K562 (cell line): ENCODE results near the gene CNRIP1. TPM values are rescaled to one million over a fixed set of nuclear protein-coding genes. Genes with fewer than 3 reads are reported as not detected.

Experiments
- ATAC-seq: fragments of 200-7000 bp; cut with Tn5 transposase; 3 replicates; pipeline ENCODE4 v1.9.1; 2020; ENCODE audit warnings: moderate library complexity
- BruUV-seq: library from RNA; stranded (reverse); fragments of 400-500 nt; replicated peaks from 2 replicates; lab custom pipeline; 2021; lab: Mats Ljungman, UMichigan
- CTCF ChIA-PET: fragments of 300-600 bp; formaldehyde crosslinking; extraction: SDS; loops from one replicate; lab custom pipeline; 2021; ENCODE audit warnings: low intra/inter-chr PET ratio; lab: Yijun Ruan, JAX
- POLR2A ChIA-PET: fragments of 300-600, 350-650 bp; sonication (Branson Sonifier 250); formaldehyde crosslinking; extraction: SDS; loops from one replicate; lab custom pipeline; 2021; ENCODE audit warnings: antibody characterized with exemption, inconsistent platforms; lab: Yijun Ruan, JAX
- DNase-seq, 4 experiments: peaks; one replicate each; pipeline versions ENCODE4 v3.0.0 to v3.0.0-alpha.2; 2011 to 2018; ENCODE audit warnings: low spot score in 3 of 4, mixed read lengths in 3 of 4; ENCODE audit errors: extremely low read depth in 1 of 4
- FAIRE-seq: peaks from 2 replicates; lab custom pipeline; 2011; peaks lifted over from hg19 to GRCh38; lab: Jason Lieb, UNC
- H2AFZ ChIP-seq: 2 replicates; pipeline ENCODE4 v1.6.0; 2011; ENCODE audit warnings: low read depth, low read length, control low read depth, inconsistent platforms
- H3K27ac ChIP-seq: fragments of 200-600 bp; 3 replicates; pipeline ENCODE4 v1.8.0; 2011; ENCODE audit warnings: low read depth, mild to moderate bottlenecking, control low read depth, inconsistent platforms, low read length, moderate library complexity, mixed read lengths; ENCODE audit errors: extremely low read depth
- H3K27me3 ChIP-seq, 2 experiments: fragments of 300-600 bp in 1 of 2; 2 replicates in 1 of 2; 3 replicates in 1 of 2; pipeline versions ENCODE4 v1.6.0 to v1.8.0; 2011; ENCODE audit warnings: inconsistent platforms in 2 of 2, low read length in 2 of 2, mild to moderate bottlenecking in 1 of 2, mixed read lengths in 1 of 2, moderate library complexity in 1 of 2; ENCODE audit not compliant: control insufficient read depth in 2 of 2, insufficient read depth in 2 of 2
- H3K36me3 ChIP-seq: fragments of 300-600 bp; 3 replicates; pipeline ENCODE4 v1.8.0; 2011; ENCODE audit warnings: mild to moderate bottlenecking, low read length, inconsistent platforms; ENCODE audit not compliant: control insufficient read depth, insufficient read depth
- H3K4me1 ChIP-seq, 2 experiments: fragments of 200-600 bp in 1 of 2; replicated peaks in 1 of 2; 2 replicates in 1 of 2; 3 replicates in 1 of 2; pipeline versions ENCODE4 v1.5.1 to v1.8.0; 2011; ENCODE audit warnings: inconsistent platforms in 2 of 2, low read length in 2 of 2, mild to moderate bottlenecking in 1 of 2, mixed read lengths in 1 of 2, moderate library complexity in 1 of 2; ENCODE audit not compliant: control insufficient read depth in 2 of 2, insufficient read depth in 2 of 2
- H3K4me2 ChIP-seq: 2 replicates; pipeline ENCODE4 v1.6.1; 2011; ENCODE audit warnings: low read length, control low read depth, inconsistent platforms, mixed read lengths; ENCODE audit not compliant: insufficient read depth
- H3K4me3 ChIP-seq: fragments of 200-600 bp; sonication (generic), shearing (Covaris generic); 2 replicates; pipeline ENCODE4 v1.5.1; 2016; ENCODE audit warnings: control low read depth, inconsistent platforms
- H3K79me2 ChIP-seq: fragments of 200-600 bp; 3 replicates; pipeline ENCODE4 v1.8.0; 2011; ENCODE audit warnings: low read length, inconsistent platforms; ENCODE audit not compliant: control insufficient read depth, insufficient read depth
- H3K9ac ChIP-seq, 2 experiments: 2 replicates each; pipeline versions ENCODE4 v1.6.0 to v1.6.1; 2011; ENCODE audit warnings: low read depth in 2 of 2, low read length in 2 of 2, control low read depth in 1 of 2, inconsistent platforms in 1 of 2, mild to moderate bottlenecking in 1 of 2, mixed read lengths in 1 of 2; ENCODE audit not compliant: insufficient read depth in 1 of 2
- H3K9me1 ChIP-seq: one replicate; pipeline ENCODE4 v1.6.0; 2011; ENCODE audit warnings: inconsistent platforms, mild to moderate bottlenecking, low read length, moderate library complexity; ENCODE audit not compliant: control insufficient read depth, insufficient read depth
- H3K9me3 ChIP-seq: replicated peaks from 2 replicates; pipeline ENCODE4 v1.5.1; 2011; ENCODE audit warnings: low read depth, low read length, inconsistent platforms; ENCODE audit not compliant: control insufficient read depth, insufficient read depth
- H4K20me1 ChIP-seq: replicated peaks from 2 replicates; pipeline ENCODE4 v1.6.1; 2011; ENCODE audit warnings: low read length, inconsistent platforms, mixed read lengths; ENCODE audit not compliant: control insufficient read depth, insufficient read depth
- DEAF1 ChIP-seq: fragments of 450-650 bp; formaldehyde crosslinking; IDR thresholded peaks from 2 replicates; pipeline ENCODE4 v1.4.0; 2020; ENCODE audit warnings: mild to moderate bottlenecking, moderate library complexity
- FOSL1 ChIP-seq: fragments of 200-800 bp; sonication (Bioruptor generic); conservative IDR thresholded peaks from 2 replicates; pipeline ENCODE4 v1.6.1; 2016; ENCODE audit warnings: missing genetic modification characterization, missing compliant biosample characterization
- FOXA3 ChIP-seq, 2 experiments: fragments of 450-650 bp in 1 of 2; sonication (generic) in 1 of 2; formaldehyde crosslinking; IDR thresholded peaks in 1 of 2; conservative IDR thresholded peaks in 1 of 2; 2 replicates each; pipeline versions ENCODE4 v1.4.0 to v1.8.0; 2020 to 2022; ENCODE audit warnings: mild to moderate bottlenecking in 2 of 2, missing genetic modification reagents in 1 of 2
- FOXK2 ChIP-seq, 2 experiments: fragments of 450-650 bp; IDR thresholded peaks in 1 of 2; conservative IDR thresholded peaks in 1 of 2; 2 replicates each; pipeline ENCODE4 v1.6.1; 2016; ENCODE audit warnings: low read depth in 2 of 2, mild to moderate bottlenecking in 1 of 2
- LCOR ChIP-seq: sonication (generic); formaldehyde crosslinking; IDR thresholded peaks from 2 replicates; pipeline ENCODE4 v1.8.0; 2022; ENCODE audit warnings: mild to moderate bottlenecking, missing genetic modification reagents
- RAD21 ChIP-seq, 2 experiments: fragments of 250-450 bp in 1 of 2; fragments of 450-650 bp in 1 of 2; sonication (Bioruptor Pico) in 1 of 2; formaldehyde crosslinking in 1 of 2; IDR thresholded peaks in 1 of 2; conservative IDR thresholded peaks in 1 of 2; 2 replicates each; pipeline versions ENCODE4 v1.4.0 to v1.8.0; 2020 to 2022; ENCODE audit warnings: mild to moderate bottlenecking in 2 of 2, moderate library complexity in 1 of 2
- SMC3 ChIP-seq: conservative IDR thresholded peaks from 2 replicates; pipeline ENCODE4 v1.6.1; 2011; ENCODE audit warnings: low read depth, low read length, improper control_type of control experiment; ENCODE audit not compliant: insufficient read depth
- SP2 ChIP-seq: IDR thresholded peaks from 2 replicates; pipeline ENCODE4 v1.6.1; 2011; ENCODE audit warnings: mild to moderate bottlenecking, low read depth, low read length, moderate library complexity; ENCODE audit not compliant: poor library complexity, severe bottlenecking; ENCODE audit errors: extremely low read depth
- TFAP4 ChIP-seq: sonication (generic); formaldehyde crosslinking; IDR thresholded peaks from 2 replicates; pipeline ENCODE4 v1.8.0; 2022; ENCODE audit warnings: missing genetic modification reagents, mild to moderate bottlenecking, moderate library complexity, borderline replicate concordance
- ZNF592 ChIP-seq: fragments of 450-650 bp; IDR thresholded peaks from 2 replicates; pipeline ENCODE4 v1.6.1; 2017; ENCODE audit warnings: antibody characterized with exemption, mild to moderate bottlenecking
- ZNF644 ChIP-seq: fragments of 200-800 bp; sonication (Bioruptor generic); IDR thresholded peaks from 2 replicates; pipeline ENCODE4 v1.6.1; 2016; ENCODE audit warnings: low read depth, missing genetic modification characterization, missing compliant biosample characterization
- WGBS: fragments of 100-300 bp; shearing (Covaris generic); methylation state at CpG from one replicate; pipeline ENCODE4 v1.1.6; 2016; ENCODE audit warnings: low coverage, mixed read lengths; ENCODE audit not compliant: insufficient coverage; ENCODE audit errors: missing lambda C conversion rate; 5-methylcytosine and 5-hydroxymethylcytosine counted together
- in situ Hi-C: fragments of 300-500 bp; cut with MboI; formaldehyde crosslinking; loops from 4 replicates; pipeline ENCODE4 v1.15.0; 2018; ENCODE audit warnings: inconsistent platforms, mixed read lengths
- intact Hi-C: fragments of 100-400 bp; cut with micrococcal nuclease; formaldehyde crosslinking; loops from 2 replicates; pipeline ENCODE4 v1.14.2; 2022
- polyA plus RNA-seq, 8 experiments: library from polyadenylated mRNA; depleted of rRNA in 4 of 8; stranded (reverse) in 5 of 8; unstranded in 3 of 8; fragments of >200 nt; fragmentation: Nextera tagmentation in 2 of 8; fragmentation: Illumina TruSeq in 1 of 8; extraction: Ambion mirVana in 2 of 8; extraction: Trizol in 1 of 8; gene quantifications; 2 replicates each; pipeline versions ENCODE4 v1.2.1 to v1.2.3, GENCODE V29; 2011 to 2014; ENCODE audit warnings: inconsistent platforms in 1 of 8, missing spikeins in 1 of 8
- total RNA-seq, 7 experiments: library from RNA; depleted of rRNA in 6 of 7; stranded (reverse); fragments of >200 nt in 6 of 7; fragmentation: Illumina TruSeq in 2 of 7; extraction: Trizol in 2 of 7; gene quantifications; 2 replicates each; pipeline versions ENCODE4 v1.2.1 to v1.2.3, GENCODE V29; 2011 to 2021; ENCODE audit warnings: low replicate concordance in 1 of 7

Gene CNRIP1
- total and polyA plus RNA-seq, 9 of the 15 experiments (the other 6 are each of a cell fraction or from before 2014, with no cell fraction given): 0.59 to 2.1 (median 1.5) TPM

- no TSS peak for BruUV-seq
- POLR2A ChIA-PET: interaction anchor here (0.8 to 1.0 kb wide), 3 partner anchors 9 to 84 kb away, joined by 3 read pairs; no protein-coding TSS in a partner anchor
- H3K27ac ChIP-seq: no peak overlapping the region
- no peak overlapping the region for H3K9ac ChIP-seq
- WGBS: 45% methylated on average over 6 of the region's 6 CpGs
- DNase-seq (peak in 3 of 4 experiments; percentile 21 to 81 (median 67)), FAIRE-seq (peak; percentile 81), ATAC-seq (peak; percentile 95)
- peak overlapping the region; percentile 82 for H2AFZ ChIP-seq
- H4K20me1 ChIP-seq: no peaks in the 10 kb centered on the region
- in situ Hi-C loops (no loop called here), intact Hi-C loops (loop anchor here (1.0 to 5.0 kb wide), 3 partner anchors 65 to 235 kb away; partner anchors contain the start of gene PPP3R1)
- no peaks in the 10 kb centered on the region for H3K9me1 ChIP-seq
- H3K9me3 ChIP-seq: no peaks in the 10 kb centered on the region
- H3K79me2 ChIP-seq: no peaks in the 10 kb centered on the region
- CTCF ChIA-PET: interaction anchor here (1.0 to 1.2 kb wide), 2 partner anchors 84 to 238 kb away, joined by 3 read pairs; no protein-coding TSS in a partner anchor
- peaks cover 0 to 13% of the 10 kb centered on the region in 2 experiments; a peak in 4 of 5 replicates for H3K4me1 ChIP-seq
- no peaks in the 10 kb centered on the region for H3K36me3 ChIP-seq
- no peaks in the 10 kb centered on the region for H3K27me3 ChIP-seq
- peak overlapping the region; percentile 28; the same call in 1 of the 2 replicates for H3K4me2 ChIP-seq
- no peak overlapping the region for H3K4me3 ChIP-seq
- TF ChIP-seq TFAP4 (CRISPR knock-in tag) (peak; percentile 30; the same call in 1 of the 2 replicates), FOXA3 (CRISPR knock-in tag; conservative IDR thresholded peaks at IDR 0.05 in 1 of 2, IDR thresholded peaks at IDR 0.05 in 1 of 2) (peak in 1 of 2 experiments; percentile 88; a peak in 2 of 4 replicates), ZNF592 (peak; percentile 38; the same call in 1 of the 2 replicates), RAD21 (CRISPR knock-in tag; conservative IDR thresholded peaks at IDR 0.05 in 1 of 2, IDR thresholded peaks at IDR 0.05 in 1 of 2) (peak; percentile 81 to 87), DEAF1 (CRISPR knock-in tag) (peak; percentile 61), ZNF644 (tag) (no peak), SP2 (no peak), FOXK2 (conservative IDR thresholded peaks at IDR 0.05 in 1 of 2, IDR thresholded peaks at IDR 0.05 in 1 of 2; ENCODE audit: low read depth in 2 of 2) (0 out of 4 replicates have a peak, but pooled peaks of 1 of the 2 experiments have one; percentile 32), FOSL1 (no peak), LCOR (0 out of 2 replicates have a peak, but pooled peaks have one; percentile 22), SMC3 (peak; percentile 34; the same call in 1 of the 2 replicates)
Observed at GRCh38 chr2:68357605-68358337, 38.0 kb upstream of the CNRIP1 start.
